Ascending aorta (tissue), 2 donors: Measurements from ENCODE around the gene ZACN. TPM values are rescaled to one million over a fixed set of nuclear protein-coding genes. Genes with fewer than 3 reads are reported as not detected.
A peak's percentile ranks its signal among the peaks of the same experiment; 100 is the strongest.

Source experiments
- DNase-seq, 2 donors: peaks; one replicate each; pipeline ENCODE4 v3.0.0-alpha.2; 2019; ENCODE audit warnings: low spot score in 2 of 2
- H3K27ac ChIP-seq, 2 donors: fragments of 200-600 bp; sonication (generic); one replicate each; pipeline ENCODE4 v1.5.1; 2016 to 2017; ENCODE audit warnings: mild to moderate bottlenecking in 1 of 2
- H3K27me3 ChIP-seq: fragments of 200-600 bp; sonication (generic); one replicate; pipeline ENCODE4 v1.5.1; 2017
- H3K36me3 ChIP-seq, 2 donors: fragments of 200-600 bp; sonication (generic); one replicate each; pipeline ENCODE4 v1.5.1; 2016
- H3K4me1 ChIP-seq, 2 donors: fragments of 200-600 bp; sonication (generic); one replicate each; pipeline ENCODE4 v1.5.1; 2016 to 2017; ENCODE audit warnings: mild to moderate bottlenecking in 1 of 2
- H3K4me3 ChIP-seq, 2 donors: fragments of 200-600 bp; sonication (generic); one replicate each; pipeline ENCODE4 v1.5.1; 2016 to 2017; ENCODE audit warnings: mild to moderate bottlenecking in 1 of 2
- H3K9me3 ChIP-seq, 2 donors: fragments of 200-600 bp; sonication (generic); one replicate each; pipeline ENCODE4 v1.5.1; 2016
- CTCF ChIP-seq, 3 experiments: fragments of 200-600 bp in 2 of 3; fragments of 450-650 bp in 1 of 3; sonication (generic) in 2 of 3; IDR thresholded peaks; one replicate each; pipeline ENCODE4 v1.5.1; 2016 to 2019; ENCODE audit warnings: antibody characterized with exemption in 3 of 3, mild to moderate bottlenecking in 1 of 3, moderate library complexity in 1 of 3
- intact Hi-C: fragments of 100-400 bp; cut with DNase I; formaldehyde crosslinking; loops from one replicate; pipeline ENCODE4 v1.15.1; 2023
- total RNA-seq: library from RNA; depleted of rRNA; stranded (reverse); fragments of >200 nt; gene quantifications from one replicate; pipeline ENCODE4 v1.1.0, GENCODE V29; 2016

Gene ZACN
- total RNA-seq, 1 donor from 2014 or later = not detected

GRCh38 chr17:76063875-76064546 is 15.0 kb upstream of the ZACN start:
- H3K36me3 ChIP-seq = peaks cover 88 to 93% of the 10 kb centered on the region in 2 donors

GRCh38 chr17:76065775-76066174 is 13.2 kb upstream of the ZACN start:
- H3K36me3 ChIP-seq = peaks cover 71 to 78% of the 10 kb centered on the region in 2 donors
- H3K4me1 ChIP-seq = peaks cover 3 to 6% of the 10 kb centered on the region in 2 donors
- H3K9me3 ChIP-seq = no peaks in the 10 kb centered on the region
- no peak overlapping the region for H3K27ac ChIP-seq
- H3K27me3 ChIP-seq = no peaks in the 10 kb centered on the region
- no peak overlapping the region for H3K4me3 ChIP-seq
- no peak for DNase-seq
- intact Hi-C loops = no loop called here
- no peak for TF ChIP-seq CTCF (IDR thresholded peaks at IDR 0.05)

More at GRCh38 chr17:76063875-76064546, 15.0 kb upstream of the ZACN start:
- no peak overlapping the region for H3K27ac ChIP-seq
- H3K4me3 ChIP-seq = no peak overlapping the region
- H3K9me3 ChIP-seq = no peaks in the 10 kb centered on the region
- DNase-seq = no peak
- H3K27me3 ChIP-seq = no peaks in the 10 kb centered on the region
- H3K4me1 ChIP-seq = no peaks in the 10 kb centered on the region
- no peak for TF ChIP-seq CTCF (IDR thresholded peaks at IDR 0.05)
- intact Hi-C loops = no loop called here

GRCh38 chr17:76071531-76072147 is 7.3 kb upstream of the ZACN start:
- Histone ChIP-seq H3K9me3 (no peaks in the 10 kb centered on the region), H3K27me3 (peaks cover 24% of the 10 kb centered on the region), H3K36me3 (peaks cover 21 to 22% of the 10 kb centered on the region in 2 donors), H3K4me3 (peak overlapping the region; percentile 81 to 96), H3K4me1 (peaks cover 17 to 37% of the 10 kb centered on the region in 2 donors), H3K27ac (peak overlapping the region; percentile 50 to 68)
- intact Hi-C loops = loop anchor here (2.0 kb wide), 1 partner anchor 31 kb away; the partner anchor contains the start of gene EXOC7
- DNase-seq = no peak
- no peak for TF ChIP-seq CTCF (IDR thresholded peaks at IDR 0.05)

GRCh38 chr17:76072148-76072858 is 6.7 kb upstream of the ZACN start, which contains the start of gene SRP68:
SRP68 (minus strand) TSS chr17:76072517; CDS start chr17:76072491, 26 bp downstream.
- peaks cover 31% of the 10 kb centered on the region for H3K27me3 ChIP-seq
- peak within 1 kb of the TSS; percentile 81 to 96 for H3K4me3 ChIP-seq
- H3K9me3 ChIP-seq = no peaks in the 10 kb centered on the region
- H3K36me3 ChIP-seq = peaks cover 14 to 16% of the 10 kb centered on the region in 2 donors
- TF ChIP-seq CTCF (IDR thresholded peaks at IDR 0.05) = no peak
- H3K27ac ChIP-seq = peak within 1 kb of the TSS; percentile 50 to 68
- peaks cover 17 to 38% of the 10 kb centered on the region in 2 donors for H3K4me1 ChIP-seq
- DNase-seq = peak; percentile 67 to 96
- intact Hi-C loops = loop anchor here (2.0 kb wide), 1 partner anchor 30 kb away; the partner anchor contains the start of gene EXOC7

- H3K4me3 ChIP-seq = peak within 1 kb of the TSS in 1 of 2 donors; percentile 30
- H3K27me3 ChIP-seq = peaks cover 31% of the 10 kb centered on the region
These were observed 4.3 kb upstream of the ZACN start, which contains the start of gene GALR2 for GRCh38 chr17:76074390-76075363. GALR2 (plus strand) TSS chr17:76074781; CDS start chr17:76074884, 103 bp downstream.

More at GRCh38 chr17:76074390-76075363, 4.3 kb upstream of the ZACN start, which contains the start of gene GALR2:
- Histone ChIP-seq H3K4me1 (peaks cover 17 to 38% of the 10 kb centered on the region in 2 donors), H3K27ac (no peak within 1 kb of the TSS), H3K36me3 (no peaks in the 10 kb centered on the region), H3K9me3 (no peaks in the 10 kb centered on the region)
- no peak for TF ChIP-seq CTCF (IDR thresholded peaks at IDR 0.05)
- intact Hi-C loops = no loop called here
- no peak for DNase-seq
